Measurements from ENCODE around the gene SLC35B1. TPM values are rescaled to one million over a fixed set of nuclear protein-coding genes. Genes with fewer than 3 reads are reported as not detected.
"Not testable (repeated sequence)": the region's sequence is repeated elsewhere in the genome, so short reads cannot be mapped to it uniquely, and the experiment has no call there.

Gene SLC35B1
- total RNA-seq, 4 donors from 2014 or later = 31.0 to 40.1 (median 35.1) TPM

DNA sequence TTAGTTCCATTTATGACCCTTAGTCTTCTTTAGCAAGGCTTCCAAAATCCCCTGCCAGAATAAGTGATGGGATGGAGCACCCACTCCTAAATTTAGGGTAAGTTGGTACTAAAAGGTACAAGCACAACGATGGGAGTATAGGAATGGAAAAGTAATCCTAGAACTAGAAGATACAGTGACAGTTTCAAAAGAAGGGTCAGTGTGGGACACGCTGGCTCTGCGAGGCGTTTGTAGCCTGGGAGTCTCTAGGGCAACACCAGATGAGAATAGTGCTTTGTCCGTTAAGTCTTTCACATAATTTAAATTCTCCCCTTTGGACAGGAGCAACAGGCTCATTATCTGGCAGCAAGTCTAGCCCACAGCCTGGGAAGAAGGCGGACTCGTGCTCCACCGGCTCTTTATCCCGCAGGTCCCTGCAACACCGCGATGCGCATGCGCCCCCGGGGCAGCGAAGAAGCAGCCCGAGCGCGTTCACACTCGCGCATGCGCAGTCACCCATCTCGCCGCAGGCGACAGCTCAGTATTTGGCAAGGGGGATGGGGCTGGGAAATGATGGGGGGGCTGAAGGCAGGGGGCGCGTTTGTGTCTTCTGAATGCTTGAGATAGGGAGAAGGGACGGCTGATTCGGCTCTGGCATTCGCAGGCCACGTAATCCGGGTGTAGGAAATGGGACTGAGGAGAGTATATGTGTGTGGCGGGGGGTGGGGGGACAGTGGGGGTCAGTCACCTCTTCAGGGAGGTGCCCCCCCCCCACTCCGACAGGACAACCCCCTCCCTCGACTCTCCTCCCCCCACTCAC, 30.4 kb downstream of the SLC35B1 start:
- TF ChIP-seq, protein P1, sequence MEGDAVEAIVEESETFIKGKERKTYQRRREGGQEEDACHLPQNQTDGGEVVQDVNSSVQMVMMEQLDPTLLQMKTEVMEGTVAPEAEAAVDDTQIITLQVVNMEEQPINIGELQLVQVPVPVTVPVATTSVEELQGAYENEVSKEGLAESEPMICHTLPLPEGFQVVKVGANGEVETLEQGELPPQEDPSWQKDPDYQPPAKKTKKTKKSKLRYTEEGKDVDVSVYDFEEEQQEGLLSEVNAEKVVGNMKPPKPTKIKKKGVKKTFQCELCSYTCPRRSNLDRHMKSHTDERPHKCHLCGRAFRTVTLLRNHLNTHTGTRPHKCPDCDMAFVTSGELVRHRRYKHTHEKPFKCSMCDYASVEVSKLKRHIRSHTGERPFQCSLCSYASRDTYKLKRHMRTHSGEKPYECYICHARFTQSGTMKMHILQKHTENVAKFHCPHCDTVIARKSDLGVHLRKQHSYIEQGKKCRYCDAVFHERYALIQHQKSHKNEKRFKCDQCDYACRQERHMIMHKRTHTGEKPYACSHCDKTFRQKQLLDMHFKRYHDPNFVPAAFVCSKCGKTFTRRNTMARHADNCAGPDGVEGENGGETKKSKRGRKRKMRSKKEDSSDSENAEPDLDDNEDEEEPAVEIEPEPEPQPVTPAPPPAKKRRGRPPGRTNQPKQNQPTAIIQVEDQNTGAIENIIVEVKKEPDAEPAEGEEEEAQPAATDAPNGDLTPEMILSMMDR (IDR thresholded peaks at IDR 0.05) = no peak
- TF ChIP-seq POLR2A (IDR thresholded peaks at IDR 0.05) = no peak
- intact Hi-C loops (cut with DNase I; ENCODE audit: low total_unique reads) = no loop called here
- H3K4me3 ChIP-seq (ENCODE audit: low read depth, poor library complexity, severe bottlenecking) = peak overlapping the region; percentile 54
- WGBS, 2 donors = 0 to 1% methylated on average over 34 of the region's 34 CpGs
- peak; percentile 94 to 99 for DNase-seq (ENCODE audit: low spot score in 2 of 2)

DNA sequence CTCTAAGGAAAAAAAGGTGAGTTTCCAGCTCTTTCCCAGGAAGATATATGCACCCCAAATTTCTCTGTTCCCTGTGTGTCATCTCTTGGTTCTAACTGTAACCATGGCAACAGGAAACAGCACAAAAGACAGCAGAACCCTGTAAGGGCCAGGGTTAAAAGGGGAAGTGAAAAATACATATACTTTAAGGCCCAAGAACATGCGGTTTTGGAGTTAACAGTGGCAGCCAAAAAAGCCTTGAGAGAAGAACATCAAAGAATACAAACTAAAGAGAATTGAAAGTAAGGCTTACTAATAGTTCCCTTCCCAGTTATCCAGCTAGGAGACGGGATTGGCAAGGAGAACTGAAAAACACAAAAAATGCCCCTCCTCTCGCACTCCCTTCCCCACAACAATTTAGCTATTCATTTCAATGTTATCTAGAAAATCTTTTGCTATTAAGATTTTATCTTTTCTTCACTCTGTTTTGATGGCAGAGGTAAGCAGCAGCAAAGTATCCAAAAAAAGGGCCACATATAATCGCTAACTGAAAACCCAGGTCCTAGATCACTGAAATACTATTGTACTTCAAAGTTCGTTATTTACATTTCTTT, 31.4 kb downstream of the SLC35B1 start:
- WGBS, 2 donors = 25 to 29% methylated on average over 5 of the region's 5 CpGs
- TF ChIP-seq, protein P1 (IDR thresholded peaks at IDR 0.05) = no peak
- no peak for TF ChIP-seq POLR2A (IDR thresholded peaks at IDR 0.05)
- intact Hi-C loops (cut with DNase I; ENCODE audit: low total_unique reads) = no loop called here
- H3K4me3 ChIP-seq (ENCODE audit: low read depth, poor library complexity, severe bottlenecking) = no peak overlapping the region
- DNase-seq (ENCODE audit: low spot score in 2 of 2) = no peak

GRCh38 chr17:49674507-49674906, 33.3 kb downstream of the SLC35B1 start:
- DNase-seq (ENCODE audit: low spot score in 2 of 2) = no peak
- TF ChIP-seq, protein P1 (IDR thresholded peaks at IDR 0.05) = no peak
- H3K4me3 ChIP-seq (ENCODE audit: low read depth, poor library complexity, severe bottlenecking) = no peak overlapping the region
- intact Hi-C loops (cut with DNase I; ENCODE audit: low total_unique reads) = no loop called here

DNA sequence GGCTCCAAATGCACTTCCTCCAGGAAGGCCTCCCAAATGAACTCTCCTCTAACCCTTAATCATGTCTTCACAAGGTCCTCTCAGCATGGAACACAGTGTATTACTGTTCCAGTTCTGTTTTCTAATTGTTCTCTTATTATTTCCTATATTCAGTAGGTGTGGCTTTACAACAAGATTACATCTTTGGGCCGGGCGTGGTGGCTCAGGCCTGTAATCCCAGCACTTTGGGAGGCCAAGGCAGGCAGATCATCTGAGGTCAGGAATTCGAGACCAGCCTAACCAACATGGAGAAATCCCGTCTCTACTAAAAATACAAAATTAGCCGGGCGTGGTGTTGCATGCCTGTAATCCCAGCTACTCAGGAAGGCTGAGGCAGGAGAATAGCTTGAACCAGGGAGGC, 34.1 kb downstream of the SLC35B1 start:
- H3K4me3 ChIP-seq (ENCODE audit: low read depth, poor library complexity, severe bottlenecking); intact Hi-C loops (cut with DNase I; ENCODE audit: low total_unique reads); DNase-seq (ENCODE audit: low spot score in 2 of 2): not testable (repeated sequence)
- WGBS, 2 donors = 70 to 79% methylated on average over 6 of the region's 6 CpGs

DNA sequence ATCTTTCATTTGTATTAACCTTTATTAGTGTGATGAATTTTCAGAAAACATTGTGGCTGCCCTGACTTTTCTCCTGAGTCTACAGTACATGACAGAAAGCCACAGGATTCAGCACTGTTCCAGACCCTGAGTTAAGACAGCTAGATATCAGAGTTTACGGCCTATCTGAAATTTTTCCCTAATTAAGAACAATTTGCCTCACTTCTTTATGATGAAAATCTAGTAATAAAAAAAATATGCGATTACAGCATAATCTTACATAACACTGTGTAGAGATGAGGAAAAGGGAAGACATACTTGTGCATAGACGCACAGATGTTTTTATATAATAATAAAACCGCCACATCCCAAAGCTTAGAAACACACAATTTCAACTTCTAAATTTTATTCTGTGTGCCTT, 37.1 kb downstream of the SLC35B1 start:
- DNase-seq (ENCODE audit: low spot score in 2 of 2) = no peak
- WGBS, 2 donors = 68 to 74% methylated on average over 4 of the region's 4 CpGs
- intact Hi-C loops (cut with DNase I; ENCODE audit: low total_unique reads) = no loop called here
- TF ChIP-seq POLR2A (IDR thresholded peaks at IDR 0.05) = no peak
- TF ChIP-seq, protein P1 (IDR thresholded peaks at IDR 0.05) = no peak
- H3K4me3 ChIP-seq (ENCODE audit: low read depth, poor library complexity, severe bottlenecking) = no peak overlapping the region

DNA sequence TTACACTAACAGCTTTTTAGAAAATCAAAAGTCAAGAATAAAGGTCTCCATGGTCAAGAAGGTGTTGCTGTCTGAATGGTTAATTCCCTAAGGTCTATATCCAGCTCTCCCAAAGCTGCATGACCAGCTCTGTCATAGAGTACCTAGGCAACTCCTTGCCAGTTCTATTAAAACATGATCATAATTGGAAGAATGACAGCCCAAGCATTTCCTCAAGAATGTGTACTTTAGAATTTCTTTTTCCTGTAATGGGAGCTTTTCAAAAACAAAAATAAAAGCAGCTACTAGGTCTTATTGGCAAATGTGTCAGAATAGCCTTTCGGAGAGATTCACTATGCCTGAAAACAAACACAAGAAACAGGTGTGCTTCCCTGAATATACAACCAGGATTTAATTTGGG, 37.8 kb downstream of the SLC35B1 start:
- no peak overlapping the region for H3K4me3 ChIP-seq (ENCODE audit: low read depth, poor library complexity, severe bottlenecking)
- WGBS, 2 donors = 73 to 90% methylated on average over 1 of the region's 1 CpG
- DNase-seq (ENCODE audit: low spot score in 2 of 2) = no peak
- no peak for TF ChIP-seq POLR2A (IDR thresholded peaks at IDR 0.05)
- TF ChIP-seq, protein P1 (IDR thresholded peaks at IDR 0.05) = no peak
- intact Hi-C loops (cut with DNase I; ENCODE audit: low total_unique reads) = no loop called here
